ENCODE results near the gene PLA2G2C. TPM values are rescaled to one million over a fixed set of nuclear protein-coding genes. Genes with fewer than 3 reads are reported as not detected.

The PLA2G2C gene, protein sequence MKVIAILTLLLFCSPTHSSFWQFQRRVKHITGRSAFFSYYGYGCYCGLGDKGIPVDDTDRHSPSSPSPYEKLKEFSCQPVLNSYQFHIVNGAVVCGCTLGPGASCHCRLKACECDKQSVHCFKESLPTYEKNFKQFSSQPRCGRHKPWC
- polyA plus RNA-seq (2012; ENCODE audit: insufficient read length, low read depth) = not detected

DNA sequence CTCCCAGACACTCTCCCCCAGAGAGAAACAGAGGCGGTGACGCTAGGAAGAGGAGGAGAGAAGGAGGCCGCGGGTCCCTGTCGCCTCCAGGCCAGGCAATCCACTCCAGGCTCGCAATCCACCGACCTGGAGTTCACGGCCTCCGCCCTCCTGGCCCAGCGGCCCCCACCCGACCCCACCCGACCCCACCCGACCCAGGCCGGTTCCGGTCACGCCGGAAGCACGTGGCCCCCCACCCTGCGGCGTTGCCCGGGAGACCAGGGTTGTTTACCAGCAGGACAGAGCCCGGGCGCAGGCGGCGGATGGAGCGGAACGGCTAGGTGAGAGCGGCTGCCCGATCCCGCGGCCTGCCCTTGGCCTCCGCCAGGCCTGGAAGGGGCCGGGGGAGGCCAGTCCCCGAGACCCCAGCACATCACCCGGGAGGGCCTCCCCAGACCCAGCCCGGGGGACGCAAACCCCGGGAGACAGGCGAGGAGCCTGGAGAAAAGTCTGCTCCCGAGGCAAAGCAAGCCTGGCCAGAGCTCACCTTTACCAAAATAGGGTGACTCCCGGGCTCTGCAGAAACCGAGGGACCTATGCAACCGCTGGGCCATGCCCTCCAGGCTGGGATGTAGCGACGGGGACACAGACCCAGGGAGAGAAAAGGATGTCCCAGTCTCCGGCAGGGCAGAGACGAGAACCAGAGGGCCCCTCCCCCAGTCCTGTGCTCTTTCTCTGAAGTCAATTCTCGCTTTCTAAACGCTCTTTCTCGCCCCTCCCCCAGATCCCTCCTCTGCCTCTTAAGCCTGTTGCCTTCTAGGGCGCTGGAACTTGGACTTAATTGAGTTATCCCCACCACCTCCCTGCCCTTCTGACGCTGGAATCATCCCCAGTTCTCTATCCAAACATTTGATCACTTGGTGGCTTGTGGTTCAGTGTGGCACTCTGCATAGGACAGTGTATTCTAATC, at the start of gene PLA2G2C, which contains the start of gene UBXN10:
Gene PLA2G2C, minus strand, starts transcription at position 685 of the 949 bp plus-strand sequence. CDS start 9,155 bp downstream, outside the sequence.
Gene UBXN10, plus strand, starts transcription at position 263 of the 949 bp plus-strand sequence. CDS start 4,466 bp downstream, outside the sequence.
- TF ChIP-seq SIN3A (IDR thresholded peaks at IDR 0.05; ENCODE audit: borderline replicate concordance, insufficient read depth, low read length) = no peak
- TF ChIP-seq POLR2AphosphoS5 (IDR thresholded peaks at IDR 0.05; ENCODE audit: low read depth, low read length) = no peak
- no peak for TF ChIP-seq TAF1 (IDR thresholded peaks at IDR 0.05; ENCODE audit: borderline replicate concordance, insufficient read depth, low read length)
- no peak for TF ChIP-seq FOXP2 (optimal IDR thresholded peaks at IDR 0.05; ENCODE audit: borderline replicate concordance, extremely low read depth, extremely low read length, insufficient read depth)
- TF ChIP-seq, protein P1, sequence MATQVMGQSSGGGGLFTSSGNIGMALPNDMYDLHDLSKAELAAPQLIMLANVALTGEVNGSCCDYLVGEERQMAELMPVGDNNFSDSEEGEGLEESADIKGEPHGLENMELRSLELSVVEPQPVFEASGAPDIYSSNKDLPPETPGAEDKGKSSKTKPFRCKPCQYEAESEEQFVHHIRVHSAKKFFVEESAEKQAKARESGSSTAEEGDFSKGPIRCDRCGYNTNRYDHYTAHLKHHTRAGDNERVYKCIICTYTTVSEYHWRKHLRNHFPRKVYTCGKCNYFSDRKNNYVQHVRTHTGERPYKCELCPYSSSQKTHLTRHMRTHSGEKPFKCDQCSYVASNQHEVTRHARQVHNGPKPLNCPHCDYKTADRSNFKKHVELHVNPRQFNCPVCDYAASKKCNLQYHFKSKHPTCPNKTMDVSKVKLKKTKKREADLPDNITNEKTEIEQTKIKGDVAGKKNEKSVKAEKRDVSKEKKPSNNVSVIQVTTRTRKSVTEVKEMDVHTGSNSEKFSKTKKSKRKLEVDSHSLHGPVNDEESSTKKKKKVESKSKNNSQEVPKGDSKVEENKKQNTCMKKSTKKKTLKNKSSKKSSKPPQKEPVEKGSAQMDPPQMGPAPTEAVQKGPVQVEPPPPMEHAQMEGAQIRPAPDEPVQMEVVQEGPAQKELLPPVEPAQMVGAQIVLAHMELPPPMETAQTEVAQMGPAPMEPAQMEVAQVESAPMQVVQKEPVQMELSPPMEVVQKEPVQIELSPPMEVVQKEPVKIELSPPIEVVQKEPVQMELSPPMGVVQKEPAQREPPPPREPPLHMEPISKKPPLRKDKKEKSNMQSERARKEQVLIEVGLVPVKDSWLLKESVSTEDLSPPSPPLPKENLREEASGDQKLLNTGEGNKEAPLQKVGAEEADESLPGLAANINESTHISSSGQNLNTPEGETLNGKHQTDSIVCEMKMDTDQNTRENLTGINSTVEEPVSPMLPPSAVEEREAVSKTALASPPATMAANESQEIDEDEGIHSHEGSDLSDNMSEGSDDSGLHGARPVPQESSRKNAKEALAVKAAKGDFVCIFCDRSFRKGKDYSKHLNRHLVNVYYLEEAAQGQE (IDR thresholded peaks at IDR 0.05; ENCODE audit: insufficient read depth in 1 of 2, low read depth in 2 of 2, low read length in 2 of 2) = no peak

DNA sequence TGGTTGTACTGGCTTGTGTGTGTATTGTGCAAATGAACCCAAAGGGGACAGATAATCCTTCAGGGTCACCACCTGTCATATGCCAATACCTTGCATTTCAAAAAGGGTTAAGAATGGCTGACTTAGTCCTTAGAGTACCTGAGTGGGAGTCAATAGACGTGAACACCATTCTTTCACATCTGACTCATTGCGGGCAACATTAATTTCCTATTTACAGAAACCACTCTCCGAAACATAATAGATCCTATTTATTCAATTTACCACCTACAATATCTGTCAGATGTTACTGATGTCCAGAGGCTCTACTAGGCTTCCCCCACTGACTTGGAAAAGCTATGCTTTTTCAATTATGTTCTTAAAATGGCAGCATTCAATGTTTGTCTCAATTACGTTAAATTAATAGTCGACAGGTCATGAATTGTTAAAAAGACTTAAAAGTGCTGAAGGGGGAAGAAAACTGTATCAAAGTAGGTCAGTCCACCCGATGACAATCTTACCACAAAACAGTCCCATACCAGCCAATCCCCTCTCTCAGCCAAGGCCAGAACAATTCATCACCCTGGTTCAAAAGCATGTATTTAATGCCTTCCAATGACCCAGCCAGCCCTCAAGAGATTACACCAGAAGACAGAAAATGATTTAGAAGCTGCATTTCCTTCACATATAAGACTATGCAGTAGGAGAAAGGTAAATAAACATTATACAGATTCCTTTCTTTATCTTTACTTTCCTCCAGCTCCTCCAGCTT, 48.6 kb upstream of the PLA2G2C start:
- TF ChIP-seq POLR2AphosphoS5 (IDR thresholded peaks at IDR 0.05; ENCODE audit: low read depth, low read length) = no peak

DNA sequence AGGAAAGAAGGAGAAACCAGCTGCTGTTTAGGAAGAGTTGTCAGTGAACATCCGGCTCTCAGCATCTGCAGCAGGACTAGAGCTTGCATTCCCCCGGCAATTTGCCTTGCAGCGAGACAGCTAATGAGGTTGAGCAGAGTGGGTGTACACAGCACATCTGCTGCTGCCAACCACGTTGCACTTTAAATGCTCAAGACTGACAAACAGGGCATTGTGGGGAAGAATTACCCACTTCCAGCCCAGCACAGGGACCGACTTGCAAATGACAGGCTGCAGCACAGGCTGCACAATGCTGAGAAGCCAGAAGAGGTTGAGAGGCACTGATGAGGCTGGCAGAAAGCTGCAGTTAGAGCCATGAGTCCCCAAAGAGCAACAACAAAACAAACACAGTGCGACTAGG, 47.5 kb upstream of the PLA2G2C start:
- TF ChIP-seq TAF1 (IDR thresholded peaks at IDR 0.05; ENCODE audit: borderline replicate concordance, insufficient read depth, low read length) (no peak), POLR2AphosphoS5 (IDR thresholded peaks at IDR 0.05; ENCODE audit: low read depth, low read length) (no peak), FOXP2 (optimal IDR thresholded peaks at IDR 0.05; ENCODE audit: borderline replicate concordance, extremely low read depth, extremely low read length, insufficient read depth) (no peak), SIN3A (IDR thresholded peaks at IDR 0.05; ENCODE audit: borderline replicate concordance, insufficient read depth, low read length) (no peak)
- TF ChIP-seq, protein P1 (IDR thresholded peaks at IDR 0.05; ENCODE audit: insufficient read depth in 1 of 2, low read depth in 2 of 2, low read length in 2 of 2) = no peak

DNA sequence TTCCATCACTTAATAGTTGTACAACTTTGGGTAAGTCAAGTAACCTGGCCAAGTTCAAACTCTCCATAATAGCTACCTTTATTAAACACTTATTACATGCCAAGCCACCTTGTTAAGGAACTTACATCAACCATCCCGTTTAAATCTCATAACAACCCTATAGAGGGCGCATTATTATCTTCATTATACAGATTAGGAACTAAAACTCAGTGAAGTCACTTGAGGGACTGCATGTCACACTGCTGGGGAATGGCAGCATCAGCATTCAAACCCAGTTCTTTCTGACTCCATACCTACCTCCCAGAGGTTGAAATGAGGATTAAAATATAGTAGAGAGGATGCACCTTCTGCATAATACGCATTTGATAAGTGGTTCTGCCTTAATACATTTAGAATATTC, 47.1 kb upstream of the PLA2G2C start:
- TF ChIP-seq, protein P1 (IDR thresholded peaks at IDR 0.05; ENCODE audit: insufficient read depth in 1 of 2, low read depth in 2 of 2, low read length in 2 of 2) = no peak

DNA sequence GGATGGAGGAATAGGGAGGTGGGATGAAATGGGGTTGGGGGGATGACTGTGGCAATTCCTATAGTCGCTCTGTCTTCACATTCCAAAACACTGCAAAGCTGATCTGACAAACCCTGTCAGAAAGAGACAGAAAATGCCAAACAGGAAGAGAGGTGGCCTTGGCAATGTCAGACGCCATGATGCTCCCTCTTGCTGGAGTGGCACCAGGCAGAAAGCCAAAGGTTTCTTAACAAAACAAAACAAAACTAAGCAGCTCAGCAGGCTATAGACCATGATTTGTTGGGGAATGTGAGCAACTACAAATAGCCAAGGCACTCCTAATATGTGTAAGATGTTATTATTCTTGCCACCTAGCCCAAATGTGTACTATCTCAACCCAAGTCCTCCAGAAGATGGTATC, 42.9 kb upstream of the PLA2G2C start:
- TF ChIP-seq POLR2AphosphoS5 (IDR thresholded peaks at IDR 0.05; ENCODE audit: low read depth, low read length) (no peak), SIN3A (IDR thresholded peaks at IDR 0.05; ENCODE audit: borderline replicate concordance, insufficient read depth, low read length) (no peak), TAF1 (IDR thresholded peaks at IDR 0.05; ENCODE audit: borderline replicate concordance, insufficient read depth, low read length) (no peak), FOXP2 (optimal IDR thresholded peaks at IDR 0.05; ENCODE audit: borderline replicate concordance, extremely low read depth, extremely low read length, insufficient read depth) (no peak)
- TF ChIP-seq, protein P1 (IDR thresholded peaks at IDR 0.05; ENCODE audit: insufficient read depth in 1 of 2, low read depth in 2 of 2, low read length in 2 of 2) = no peak
